Activated CD4-positive, alpha-beta T cell treated with anti-CD3 and anti-CD28 coated beads, Interleukin-2, amount 10 ng/mL, durations not matched to agents 7 days and 5 days (primary cell): ENCODE measurements around the gene MAP3K3. TPM values are rescaled to one million over a fixed set of nuclear protein-coding genes. Genes with fewer than 3 reads are reported as not detected.
A peak's percentile ranks its signal among the peaks of the same experiment; 100 is the strongest.

Source experiments
- CTCF ChIA-PET: fragments of 350-600 bp; sonication (Branson Sonifier 250); formaldehyde crosslinking; loops from one replicate; lab custom pipeline; 2021; ENCODE audit warnings: antibody characterized with exemption; lab: Charles Lee
- POLR2A ChIA-PET: fragments of 350-600 bp; sonication (Branson Sonifier 250); formaldehyde crosslinking; loops from one replicate; lab custom pipeline; 2021; ENCODE audit warnings: antibody characterized with exemption; lab: Charles Lee
- DNase-seq: peaks from one replicate; pipeline ENCODE4 v3.0.0-alpha.2; 2020
- H3K27ac Mint-ChIP-seq: one replicate; pipeline ENCODE4 v1.8.0; 2021; ENCODE audit warnings: mild to moderate bottlenecking, moderate library complexity, mixed read lengths
- H3K27me3 Mint-ChIP-seq: one replicate; pipeline ENCODE4 v1.8.0; 2021; ENCODE audit warnings: mixed read lengths
- H3K36me3 Mint-ChIP-seq: one replicate; pipeline ENCODE4 v1.8.0; 2021; ENCODE audit warnings: low read depth, mixed read lengths
- H3K4me1 Mint-ChIP-seq: one replicate; pipeline ENCODE4 v1.8.0; 2021; ENCODE audit warnings: mixed read lengths
- H3K4me3 Mint-ChIP-seq: one replicate; pipeline ENCODE4 v1.8.0; 2021; ENCODE audit warnings: mild to moderate bottlenecking, moderate library complexity, mixed read lengths
- H3K9me3 Mint-ChIP-seq: one replicate; pipeline ENCODE4 v1.8.0; 2021; ENCODE audit warnings: mixed read lengths
- total RNA-seq, 2 experiments: library from RNA; stranded (reverse); gene quantifications; one replicate each; pipeline ENCODE4 v1.2.3, GENCODE V29; 2021

MAP3K3 gene
- total RNA-seq, 2 experiments from 2014 or later = 38.7 to 40.3 TPM

DNA sequence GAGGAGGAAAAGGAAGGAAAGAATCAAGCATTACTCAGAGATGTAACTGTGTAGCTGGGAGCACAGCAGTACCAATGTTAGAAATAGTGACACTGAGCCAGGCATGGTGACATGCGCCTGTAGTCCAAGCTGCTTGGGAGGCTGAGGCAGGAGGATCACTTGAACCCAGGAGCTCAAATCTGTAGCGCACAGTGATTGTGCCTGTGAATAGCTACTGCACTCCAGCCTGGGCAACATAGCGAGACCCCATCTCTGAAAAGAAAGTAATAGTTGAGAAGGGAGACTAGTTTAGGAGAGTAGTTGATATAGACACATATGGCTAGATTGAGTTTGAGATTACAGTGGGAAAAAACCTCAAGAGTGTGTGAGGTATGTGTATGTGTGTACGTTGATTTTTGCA lies 17.8 kb downstream of the MAP3K3 start:
- POLR2A ChIA-PET = interaction anchor here (0.6 kb wide), 1 partner anchor 163 kb away, joined by 7 read pairs; no protein-coding TSS in a partner anchor
- peaks cover 10% of the 10 kb centered on the region for H3K4me1 Mint-ChIP-seq
- no peak overlapping the region for H3K27ac Mint-ChIP-seq
- no peak for DNase-seq
- no peak overlapping the region for H3K4me3 Mint-ChIP-seq
- H3K36me3 Mint-ChIP-seq = peaks cover 20% of the 10 kb centered on the region
- CTCF ChIA-PET = interaction anchor here (2.1 kb wide), 1 partner anchor 10 kb away, joined by 8 read pairs; no protein-coding TSS in a partner anchor
- no peaks in the 10 kb centered on the region for H3K9me3 Mint-ChIP-seq
- H3K27me3 Mint-ChIP-seq = no peaks in the 10 kb centered on the region

DNA sequence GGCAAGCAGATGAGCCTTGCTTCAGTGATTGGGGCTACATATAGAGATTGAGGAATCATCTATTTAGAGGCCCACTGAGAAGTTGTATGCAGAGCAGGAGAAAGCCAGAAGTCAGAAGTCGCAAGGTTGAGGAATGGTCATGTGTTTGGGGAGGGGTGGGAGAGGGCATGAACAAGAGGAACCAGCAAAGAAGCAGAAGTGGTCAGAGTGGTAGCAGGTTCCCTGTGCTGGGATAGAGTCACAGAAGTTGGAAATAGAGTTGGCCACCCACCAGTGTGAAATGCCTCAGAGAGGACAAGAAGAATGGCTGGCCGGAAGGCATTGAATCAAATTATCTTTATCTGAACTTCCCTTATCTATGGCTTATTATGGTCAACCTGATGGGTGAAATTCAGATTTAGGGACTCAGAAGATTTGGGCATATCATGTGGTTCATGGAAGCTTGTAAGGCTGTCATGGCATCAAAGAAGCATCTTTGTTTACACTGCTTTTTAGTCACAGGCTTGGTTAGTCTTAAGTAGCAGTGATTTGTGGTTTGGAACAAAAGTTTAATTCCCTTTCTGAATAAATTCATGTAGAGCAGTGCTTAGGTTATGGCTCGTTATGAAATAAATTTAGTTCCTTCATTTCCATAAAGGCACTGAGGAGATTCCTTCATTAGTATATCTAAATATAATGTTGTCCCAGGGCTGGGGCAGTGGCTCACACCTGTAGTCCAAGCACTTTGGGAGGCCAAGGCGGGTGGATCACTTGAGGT lies 19.7 kb downstream of the MAP3K3 start:
- no peak overlapping the region for H3K4me3 Mint-ChIP-seq
- peaks cover 14% of the 10 kb centered on the region for H3K4me1 Mint-ChIP-seq
- H3K27ac Mint-ChIP-seq = no peak overlapping the region
- CTCF ChIA-PET = interaction anchor here (0.6 to 1.4 kb wide), 3 partner anchors 19 to 1629 kb away, joined by 3 to 5 read pairs (median 3); no protein-coding TSS in a partner anchor
- no peaks in the 10 kb centered on the region for H3K9me3 Mint-ChIP-seq
- no peak for DNase-seq
- peaks cover 24% of the 10 kb centered on the region for H3K36me3 Mint-ChIP-seq
- H3K27me3 Mint-ChIP-seq = no peaks in the 10 kb centered on the region
- POLR2A ChIA-PET = no interaction called here

DNA sequence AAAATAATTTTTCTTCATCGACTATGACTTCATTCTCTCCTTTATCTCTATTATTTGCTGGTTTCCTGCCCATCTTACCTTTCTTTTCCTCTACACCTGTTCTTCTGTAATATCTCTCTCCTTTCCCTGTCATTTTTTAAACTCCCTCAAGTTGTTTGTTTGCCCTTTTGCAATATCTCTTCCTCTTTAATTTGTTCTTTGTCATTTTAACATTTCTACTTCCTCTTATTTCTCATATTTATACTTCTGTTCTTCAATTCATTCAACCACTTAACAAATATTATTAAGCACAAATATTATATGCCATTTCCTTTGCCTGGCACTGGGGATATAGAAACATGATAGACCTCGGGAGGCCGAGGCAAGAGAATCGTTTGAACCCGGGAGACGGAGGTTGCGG lies 22.6 kb downstream of the MAP3K3 start:
- peaks cover 38% of the 10 kb centered on the region for H3K36me3 Mint-ChIP-seq
- no peak overlapping the region for H3K27ac Mint-ChIP-seq
- CTCF ChIA-PET = no interaction called here
- H3K27me3 Mint-ChIP-seq = no peaks in the 10 kb centered on the region
- POLR2A ChIA-PET = no interaction called here
- H3K4me3 Mint-ChIP-seq = no peak overlapping the region
- DNase-seq = no peak
- peaks cover 10% of the 10 kb centered on the region for H3K4me1 Mint-ChIP-seq
- no peaks in the 10 kb centered on the region for H3K9me3 Mint-ChIP-seq

DNA sequence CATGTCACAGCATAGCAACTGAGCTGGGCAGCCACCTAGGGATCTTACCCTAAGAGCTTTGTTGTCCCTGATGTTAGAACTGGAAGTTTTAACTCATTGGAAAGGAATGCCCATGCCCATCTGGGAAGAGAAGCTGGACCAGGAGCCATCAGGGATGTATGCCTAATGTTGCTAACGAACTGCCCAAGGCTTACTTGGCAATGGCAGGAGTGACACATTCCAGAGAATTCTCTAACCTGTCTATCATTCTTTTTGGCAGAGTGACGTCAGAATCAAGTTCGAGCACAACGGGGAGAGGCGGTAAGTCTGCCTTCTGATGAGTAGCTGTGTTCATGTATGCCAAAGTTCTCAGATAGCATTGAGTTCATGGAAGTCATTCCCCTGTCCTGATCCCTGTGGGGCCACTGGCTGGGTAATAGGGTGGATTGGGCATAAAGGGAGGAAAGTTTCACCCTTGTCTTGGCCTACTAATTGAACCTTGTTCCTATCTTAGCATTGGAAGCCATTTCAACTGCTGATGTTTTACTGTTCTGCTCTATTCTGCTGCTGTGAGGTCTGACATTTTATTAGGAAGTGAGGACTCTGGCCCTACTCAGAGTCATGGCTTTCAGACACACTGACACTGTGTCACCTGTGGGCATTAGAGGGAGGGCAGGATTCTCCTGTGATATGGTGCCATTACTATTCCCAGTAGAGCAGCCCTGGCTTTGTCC lies 23.7 kb downstream of the MAP3K3 start:
- CTCF ChIA-PET = interaction anchor here (1.0 to 2.1 kb wide), 4 partner anchors 11 to 52 kb away, joined by 3 to 7 read pairs (median 3); partner anchors contain the start of gene MAP3K3
- no peaks in the 10 kb centered on the region for H3K27me3 Mint-ChIP-seq
- H3K4me1 Mint-ChIP-seq = peaks cover 12% of the 10 kb centered on the region
- DNase-seq = no peak
- H3K9me3 Mint-ChIP-seq = no peaks in the 10 kb centered on the region
- H3K4me3 Mint-ChIP-seq = no peak overlapping the region
- POLR2A ChIA-PET = no interaction called here
- H3K36me3 Mint-ChIP-seq = peaks cover 40% of the 10 kb centered on the region
- no peak overlapping the region for H3K27ac Mint-ChIP-seq

DNA sequence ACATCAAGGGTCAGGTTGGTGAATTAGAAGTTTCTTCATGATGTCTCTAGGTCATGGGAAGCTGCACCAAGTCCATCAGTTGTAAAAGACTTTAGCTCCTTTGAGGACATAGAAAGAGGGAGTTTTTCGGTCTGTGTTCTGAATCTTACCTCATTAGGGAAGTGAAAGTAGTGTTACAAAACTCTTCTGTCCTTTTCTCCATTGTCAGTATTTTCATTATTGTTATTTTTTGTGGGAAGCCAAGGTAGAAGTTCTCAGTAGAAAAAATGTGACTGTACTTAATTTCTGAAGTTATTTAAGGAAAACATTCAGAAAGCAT lies 24.2 kb downstream of the MAP3K3 start:
- ChIA-PET POLR2A (no interaction called here), CTCF (interaction anchor here (1.0 to 2.1 kb wide), 4 partner anchors 11 to 52 kb away, joined by 3 to 7 read pairs (median 3); partner anchors contain the start of gene MAP3K3)
- no peak overlapping the region for H3K4me3 Mint-ChIP-seq
- no peaks in the 10 kb centered on the region for H3K27me3 Mint-ChIP-seq
- peaks cover 12% of the 10 kb centered on the region for H3K4me1 Mint-ChIP-seq
- peaks cover 39% of the 10 kb centered on the region for H3K36me3 Mint-ChIP-seq
- H3K9me3 Mint-ChIP-seq = no peaks in the 10 kb centered on the region
- DNase-seq = no peak
- H3K27ac Mint-ChIP-seq = peak overlapping the region; percentile 1

DNA sequence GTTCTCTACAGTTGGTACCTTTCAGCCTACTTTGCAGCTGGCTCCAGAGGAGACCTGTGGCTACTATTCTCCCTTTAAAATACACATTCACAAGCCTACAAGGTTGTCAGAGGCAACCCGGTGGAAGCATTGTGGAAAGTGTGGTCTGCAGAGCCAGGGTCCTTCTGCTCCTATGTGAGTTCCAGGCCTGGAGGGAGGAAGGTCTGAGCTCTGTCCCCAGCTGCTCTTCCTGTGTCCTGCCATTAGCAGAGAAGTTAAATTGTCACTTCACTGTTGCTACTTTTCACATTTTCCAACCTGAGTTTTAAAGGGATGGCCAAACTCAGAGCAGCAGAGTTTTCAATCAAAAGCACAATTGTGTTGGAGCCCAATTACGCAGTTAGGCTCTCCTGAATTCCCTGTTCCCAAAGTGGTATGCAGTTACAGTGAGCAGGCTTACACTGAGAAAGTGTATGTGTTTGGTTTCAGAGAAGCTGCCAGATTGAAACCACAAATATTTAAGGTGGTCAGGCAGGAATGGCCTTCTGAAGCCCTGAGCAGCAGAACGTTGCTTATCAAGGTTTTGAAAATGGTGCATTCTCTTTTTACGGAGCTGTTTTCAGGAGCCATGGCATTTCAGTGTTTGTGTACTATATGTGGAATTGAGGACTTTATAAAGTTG lies 25.0 kb downstream of the MAP3K3 start:
- Mint-ChIP-seq H3K9me3 (no peaks in the 10 kb centered on the region), H3K4me3 (no peak overlapping the region), H3K36me3 (peaks cover 41% of the 10 kb centered on the region), H3K27me3 (no peaks in the 10 kb centered on the region), H3K27ac (no peak overlapping the region), H3K4me1 (peaks cover 12% of the 10 kb centered on the region)
- ChIA-PET POLR2A (no interaction called here), CTCF (interaction anchor here (1.0 to 2.1 kb wide), 3 partner anchors 12 to 25 kb away, joined by 3 to 7 read pairs (median 3); partner anchors contain the start of gene MAP3K3)
- DNase-seq = no peak

DNA sequence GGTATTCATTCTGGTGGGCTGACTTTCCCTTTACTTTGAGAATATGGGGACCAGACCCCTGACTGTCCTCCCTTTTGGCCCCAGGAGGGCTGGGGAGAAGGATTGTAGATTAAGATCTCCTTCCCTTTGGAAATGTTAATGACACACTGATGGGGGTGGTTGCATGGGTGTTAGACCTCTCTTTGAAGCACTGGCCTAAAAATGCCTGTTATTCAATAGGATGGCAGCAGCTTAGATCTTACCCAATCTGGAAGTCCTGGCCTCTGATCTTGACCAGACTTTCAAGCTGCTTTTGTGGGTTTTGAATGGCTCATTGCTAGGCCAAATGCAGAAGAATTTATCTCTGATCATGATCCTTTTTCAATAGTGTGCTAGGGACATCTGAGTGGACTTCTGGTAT lies 25.7 kb downstream of the MAP3K3 start:
- POLR2A ChIA-PET = no interaction called here
- Mint-ChIP-seq H3K4me1 (peaks cover 12% of the 10 kb centered on the region), H3K27me3 (no peaks in the 10 kb centered on the region), H3K27ac (no peak overlapping the region), H3K36me3 (peaks cover 48% of the 10 kb centered on the region), H3K9me3 (no peaks in the 10 kb centered on the region), H3K4me3 (no peak overlapping the region)
- CTCF ChIA-PET = interaction anchor here (1.7 kb wide), 1 partner anchor 21 kb away, joined by 3 read pairs; no protein-coding TSS in a partner anchor
- DNase-seq = no peak

DNA sequence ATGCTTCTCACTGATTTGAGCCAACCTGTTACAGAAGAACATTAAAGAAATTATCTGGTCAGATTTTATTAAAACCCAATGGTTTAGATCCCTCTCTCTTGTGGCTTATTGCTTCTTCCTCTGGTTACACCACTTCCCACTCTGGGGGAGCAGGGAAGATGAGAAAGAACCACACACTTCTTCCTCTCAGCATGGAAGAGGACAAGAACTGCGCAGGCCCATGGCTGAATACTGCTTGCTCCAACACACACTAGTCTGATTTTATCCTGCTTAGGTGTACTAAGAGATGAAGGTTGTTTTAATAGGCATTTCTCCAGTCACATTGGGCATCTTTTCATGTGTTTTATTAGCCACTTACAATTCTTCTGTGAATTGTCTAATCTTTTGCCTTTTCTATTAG lies 27.6 kb downstream of the MAP3K3 start:
- Mint-ChIP-seq H3K27ac (no peak overlapping the region), H3K4me1 (peaks cover 12% of the 10 kb centered on the region), H3K4me3 (no peak overlapping the region), H3K27me3 (no peaks in the 10 kb centered on the region), H3K9me3 (no peaks in the 10 kb centered on the region), H3K36me3 (peaks cover 52% of the 10 kb centered on the region)
- no peak for DNase-seq
- CTCF ChIA-PET = no interaction called here
- POLR2A ChIA-PET = no interaction called here

DNA sequence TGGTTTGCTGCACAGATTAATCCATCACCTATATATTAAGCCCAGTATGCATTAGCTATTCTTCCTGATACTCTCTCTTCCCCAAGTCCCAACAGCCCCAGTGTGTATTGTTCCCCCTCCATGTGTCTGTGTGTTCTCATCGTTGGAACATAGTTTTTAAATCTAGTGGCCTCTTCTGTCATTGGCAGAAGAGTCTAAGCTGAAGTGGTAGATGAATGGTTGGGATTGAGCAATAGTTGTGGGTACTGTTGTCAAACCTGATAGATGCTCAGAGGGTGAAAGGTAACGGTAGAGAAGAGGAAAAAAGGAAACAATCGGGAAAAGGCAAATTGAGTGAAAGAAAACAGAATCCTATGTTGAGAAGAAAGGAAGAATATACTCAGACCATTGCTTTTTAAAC lies 29.9 kb downstream of the MAP3K3 start:
- no peaks in the 10 kb centered on the region for H3K27me3 Mint-ChIP-seq
- H3K4me3 Mint-ChIP-seq = no peak overlapping the region
- H3K36me3 Mint-ChIP-seq = peaks cover 39% of the 10 kb centered on the region
- peaks cover 9% of the 10 kb centered on the region for H3K4me1 Mint-ChIP-seq
- ChIA-PET CTCF (no interaction called here), POLR2A (no interaction called here)
- no peak overlapping the region for H3K27ac Mint-ChIP-seq
- H3K9me3 Mint-ChIP-seq = no peaks in the 10 kb centered on the region
- no peak for DNase-seq

DNA sequence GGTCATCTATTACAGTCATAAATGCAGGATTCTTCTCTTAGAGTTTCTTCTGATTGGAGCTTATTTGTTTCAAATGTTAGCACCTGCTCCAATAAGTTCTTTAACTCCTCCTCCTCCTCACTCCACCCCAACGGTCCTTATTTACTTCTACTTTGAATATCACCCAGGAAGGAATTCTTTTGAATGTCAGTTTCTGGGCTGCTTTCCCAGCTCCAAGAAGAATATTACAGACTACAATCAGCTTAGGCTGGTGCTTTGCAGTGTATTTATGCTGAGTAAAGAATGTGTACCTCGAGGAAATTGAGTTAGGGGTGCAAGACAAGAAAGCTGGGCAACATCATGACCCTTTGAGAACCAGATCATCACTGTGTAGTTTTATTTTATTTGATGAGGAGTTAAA lies 30.8 kb downstream of the MAP3K3 start:
- ChIA-PET CTCF (no interaction called here), POLR2A (no interaction called here)
- Mint-ChIP-seq H3K4me3 (no peak overlapping the region), H3K4me1 (peaks cover 9% of the 10 kb centered on the region), H3K27me3 (no peaks in the 10 kb centered on the region), H3K9me3 (no peaks in the 10 kb centered on the region), H3K36me3 (peaks cover 38% of the 10 kb centered on the region), H3K27ac (no peak overlapping the region)
- DNase-seq = no peak

DNA sequence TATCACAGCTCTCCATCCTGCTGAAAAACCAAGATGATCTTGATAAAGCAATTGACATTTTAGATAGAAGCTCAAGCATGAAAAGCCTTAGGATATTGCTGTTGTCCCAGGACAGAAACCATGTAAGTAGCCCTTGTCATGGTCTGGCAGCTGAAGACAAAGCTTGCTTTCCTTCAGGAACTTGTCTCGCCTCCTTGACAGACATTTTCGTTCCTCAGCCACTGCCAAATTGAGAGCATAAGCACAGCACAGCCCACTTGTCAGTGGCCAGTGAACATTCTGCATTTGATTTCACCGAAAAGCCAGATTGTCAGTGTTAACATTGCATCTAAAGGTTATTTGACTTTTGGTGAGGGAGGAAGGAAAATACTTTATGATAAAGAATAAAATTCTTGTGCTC lies 35.6 kb downstream of the MAP3K3 start:
- DNase-seq = no peak
- CTCF ChIA-PET = interaction anchor here (1.1 to 1.5 kb wide), 2 partner anchors 9 to 46 kb away, joined by 4 read pairs; no protein-coding TSS in a partner anchor
- H3K36me3 Mint-ChIP-seq = peaks cover 28% of the 10 kb centered on the region
- no peak overlapping the region for H3K27ac Mint-ChIP-seq
- POLR2A ChIA-PET = no interaction called here
- H3K4me1 Mint-ChIP-seq = no peaks in the 10 kb centered on the region
- no peaks in the 10 kb centered on the region for H3K27me3 Mint-ChIP-seq
- no peak overlapping the region for H3K4me3 Mint-ChIP-seq
- no peaks in the 10 kb centered on the region for H3K9me3 Mint-ChIP-seq

DNA sequence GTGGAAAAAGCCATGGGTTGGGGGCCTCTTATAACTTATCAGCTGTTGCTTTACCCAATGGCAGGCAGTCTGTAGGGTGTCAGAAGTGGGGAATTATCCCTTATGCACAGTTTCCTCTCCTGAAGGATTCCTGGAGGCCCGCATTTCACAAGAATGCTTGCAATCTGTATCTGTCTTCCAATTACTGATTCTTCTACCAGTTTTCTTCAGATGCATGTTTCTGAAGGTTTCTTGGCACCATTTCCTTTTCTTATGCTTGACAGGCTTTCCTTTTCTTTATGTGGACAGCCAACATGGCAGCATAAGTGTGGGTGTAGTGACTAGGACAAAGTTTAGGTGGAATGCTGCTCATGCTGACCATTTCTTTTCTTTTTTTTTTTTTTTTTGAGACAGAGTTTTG lies 36.1 kb downstream of the MAP3K3 start:
- no peak for DNase-seq

More for the DNA sequence above, 36.1 kb downstream of the MAP3K3 start:
- no peak overlapping the region for H3K4me3 Mint-ChIP-seq
- ChIA-PET POLR2A (no interaction called here), CTCF (interaction anchor here (0.6 kb wide), 1 partner anchor 185 kb away, joined by 3 read pairs; no protein-coding TSS in a partner anchor)
- peaks cover 22% of the 10 kb centered on the region for H3K36me3 Mint-ChIP-seq
- H3K27me3 Mint-ChIP-seq = no peaks in the 10 kb centered on the region
- no peaks in the 10 kb centered on the region for H3K4me1 Mint-ChIP-seq
- no peaks in the 10 kb centered on the region for H3K9me3 Mint-ChIP-seq
- no peak overlapping the region for H3K27ac Mint-ChIP-seq
